Upper lobe of left lung (tissue), 4 donors: ENCODE data around the gene MXI1.

ENCODE experiments used
- CTCF ChIP-seq, 6 experiments: fragments of 450-650 bp in 4 of 6; fragments of 200-600 bp in 2 of 6; sonication (generic) in 2 of 6; IDR thresholded peaks; one replicate each; pipeline ENCODE4 v1.5.1; 2016 to 2019; ENCODE audit warnings: antibody characterized with exemption in 6 of 6
- POLR2AphosphoS5 ChIP-seq, 2 donors: sonication (generic); formaldehyde crosslinking; IDR thresholded peaks; one replicate each; pipeline ENCODE4 v1.5.1; 2017; ENCODE audit warnings: antibody characterized with exemption in 2 of 2

- TF ChIP-seq CTCF (IDR thresholded peaks at IDR 0.05) (no peak), POLR2AphosphoS5 (IDR thresholded peaks at IDR 0.05) (no peak)
Measured at GRCh38 chr10:110217662-110218008, 10.2 kb downstream of the MXI1 start.
